ENCODE measurements around the gene LIMS2. TPM values are rescaled to one million over a fixed set of nuclear protein-coding genes. Genes with fewer than 3 reads are reported as not detected.

LIMS2 gene
- total RNA-seq, 6 experiments from 2014 or later: 6.6 to 37.7 (median 19.5) TPM

GRCh38 chr2:127605691-127606263, 69.6 kb downstream of the LIMS2 start:
- TF ChIP-seq CTCF (IDR thresholded peaks at IDR 0.05): no peak
- no peak for TF ChIP-seq POLR2A (IDR thresholded peaks at IDR 0.05)
- 74% methylated on average over 5 of the region's 7 CpGs for WGBS (ENCODE audit: insufficient coverage, low coverage, low lambda C conversion rate, missing lambda C conversion rate)
- no peak overlapping the region for H3K4me3 ChIP-seq
- no peaks in the 10 kb centered on the region for H3K27me3 ChIP-seq
- H3K36me3 ChIP-seq: no peaks in the 10 kb centered on the region
- ATAC-seq (no peak), DNase-seq (peak in 1 of 3 donors; percentile 5)
- H3K9me3 ChIP-seq: no peaks in the 10 kb centered on the region
- H3K27ac ChIP-seq: no peak overlapping the region
- no peaks in the 10 kb centered on the region for H3K4me1 ChIP-seq
- intact Hi-C loops (cut with DNase I): no loop called here

- 85% methylated on average over 8 of the region's 8 CpGs for WGBS (ENCODE audit: insufficient coverage, low coverage, low lambda C conversion rate, missing lambda C conversion rate)
- Histone ChIP-seq H3K27me3 (no peaks in the 10 kb centered on the region), H3K9me3 (no peaks in the 10 kb centered on the region), H3K36me3 (no peaks in the 10 kb centered on the region), H3K27ac (no peak overlapping the region), H3K4me3 (no peak overlapping the region), H3K4me1 (no peaks in the 10 kb centered on the region)
- peak in 1 of 3 donors; percentile 28 for DNase-seq
- intact Hi-C loops (cut with DNase I): no loop called here
- ATAC-seq: no peak
- TF ChIP-seq POLR2A (IDR thresholded peaks at IDR 0.05) (no peak), CTCF (IDR thresholded peaks at IDR 0.05) (no peak)
Measured at GRCh38 chr2:127604986-127605385, 70.3 kb downstream of the LIMS2 start.

GRCh38 chr2:127599211-127599610, 76.1 kb downstream of the LIMS2 start:
- Histone ChIP-seq H3K4me1 (no peaks in the 10 kb centered on the region), H3K36me3 (no peaks in the 10 kb centered on the region), H3K4me3 (no peak overlapping the region), H3K9me3 (no peaks in the 10 kb centered on the region), H3K27me3 (no peaks in the 10 kb centered on the region), H3K27ac (no peak overlapping the region)
- no peak for TF ChIP-seq POLR2A (IDR thresholded peaks at IDR 0.05)
- TF ChIP-seq CTCF (IDR thresholded peaks at IDR 0.05): no peak
- ATAC-seq: no peak
- WGBS (ENCODE audit: insufficient coverage, low coverage, low lambda C conversion rate, missing lambda C conversion rate): 46% methylated on average over 3 of the region's 3 CpGs
- DNase-seq: no peak
- intact Hi-C loops (cut with DNase I): no loop called here

GRCh38 chr2:127598711-127599110, 76.6 kb downstream of the LIMS2 start:
- Histone ChIP-seq H3K36me3 (no peaks in the 10 kb centered on the region), H3K27ac (no peak overlapping the region), H3K9me3 (no peaks in the 10 kb centered on the region), H3K4me1 (no peaks in the 10 kb centered on the region), H3K4me3 (no peak overlapping the region), H3K27me3 (no peaks in the 10 kb centered on the region)
- no peak for TF ChIP-seq POLR2A (IDR thresholded peaks at IDR 0.05)
- TF ChIP-seq CTCF (IDR thresholded peaks at IDR 0.05): no peak
- intact Hi-C loops (cut with DNase I): no loop called here
- DNase-seq (no peak), ATAC-seq (no peak)
- 80% methylated on average over 3 of the region's 3 CpGs for WGBS (ENCODE audit: insufficient coverage, low coverage, low lambda C conversion rate, missing lambda C conversion rate)

- no peak for TF ChIP-seq POLR2A (IDR thresholded peaks at IDR 0.05)
- TF ChIP-seq CTCF (IDR thresholded peaks at IDR 0.05): no peak
- Histone ChIP-seq H3K4me3 (no peak overlapping the region), H3K9me3 (no peaks in the 10 kb centered on the region), H3K27me3 (no peaks in the 10 kb centered on the region), H3K36me3 (no peaks in the 10 kb centered on the region), H3K27ac (no peak overlapping the region), H3K4me1 (no peaks in the 10 kb centered on the region)
- ATAC-seq: no peak
- no peak for DNase-seq
- intact Hi-C loops (cut with DNase I): no loop called here
- WGBS (ENCODE audit: insufficient coverage, low coverage, low lambda C conversion rate, missing lambda C conversion rate): 55% methylated on average over 4 of the region's 4 CpGs
Measured at GRCh38 chr2:127597984-127598380, 77.3 kb downstream of the LIMS2 start.

All from right lobe of liver (tissue), 6 donors.